Measurements from ENCODE around the gene RDH13. TPM values are rescaled to one million over a fixed set of nuclear protein-coding genes. Genes with fewer than 3 reads are reported as not detected.

RDH13 gene
- 35.3 to 39.5 TPM (median 38.4 TPM) in 3 replicates for total RNA-seq (2021)
- percentile 59 among the genes with signal in this experiment for Bru-seq, nascent RNA
- long read RNA-seq, experiment 1, transcript RDH13-223 (7 exons, 1,931 nt): major isoform, 29 of 55 reads
- long read RNA-seq, experiment 1, partial matches to known transcripts: 2 of 55 reads
- long read RNA-seq, experiment 1, other reads (novel, unspliced or antisense): 21 of 55 reads
- long read RNA-seq, experiment 2, transcript RDH13-223 (7 exons, 1,931 nt): major isoform, 8 of 12 reads
- long read RNA-seq, experiment 2, partial matches to known transcripts: 0 of 12 reads
- long read RNA-seq, experiment 2, other reads (novel, unspliced or antisense): 3 of 12 reads
- long read RNA-seq, experiment 3, transcript RDH13-223 (7 exons, 1,931 nt): major isoform, 8 of 13 reads
- long read RNA-seq, experiment 3, partial matches to known transcripts: 1 of 13 reads
- long read RNA-seq, experiment 3, other reads (novel, unspliced or antisense): 4 of 13 reads

- ATAC-seq (peak; percentile 98), DNase-seq (ENCODE audit: low spot score) (peak; percentile 99)
- POLR2A ChIA-PET: interaction anchor here (0.6 to 1.3 kb wide), 3 partner anchors 18 to 590 kb away, joined by 3 to 6 read pairs (median 3); no protein-coding TSS in a partner anchor
- H3K4me3 Mint-ChIP-seq: peak within 1 kb of the TSS; percentile 97
- H3K27ac Mint-ChIP-seq: no peak within 1 kb of the TSS
- peaks cover 19% of the 10 kb centered on the region for H3K36me3 Mint-ChIP-seq
- TF ChIP-seq CTCF (IDR thresholded peaks at IDR 0.05) (no peak), KAT7 (CRISPR knock-in tag; IDR thresholded peaks at IDR 0.05; ENCODE audit: borderline replicate concordance) (peak; percentile 5; the same call in 1 of the 2 replicates), ESRRA (CRISPR knock-in tag; IDR thresholded peaks at IDR 0.05; ENCODE audit: borderline replicate concordance) (peak; percentile 79; the same call in 1 of the 2 replicates), NFYB (CRISPR knock-in tag; conservative IDR thresholded peaks at IDR 0.05; ENCODE audit: low read depth) (peak; percentile 67), FOXP1 (CRISPR knock-in tag; IDR thresholded peaks at IDR 0.05; ENCODE audit: borderline replicate concordance) (no peak; the same call in 1 of the 2 replicates), MYBL2 (CRISPR knock-in tag; IDR thresholded peaks at IDR 0.05) (0 out of 2 replicates have a peak, but pooled peaks have one; percentile 27), SP1 (CRISPR knock-in tag; conservative IDR thresholded peaks at IDR 0.05) (peak; percentile 82), GABPB1 (CRISPR knock-in tag; IDR thresholded peaks at IDR 0.05) (no peak), E2F5 (CRISPR knock-in tag; IDR thresholded peaks at IDR 0.05) (peak; percentile 75; the same call in 1 of the 2 replicates), AR (CRISPR knock-in tag; IDR thresholded peaks at IDR 0.05) (no peak)
- peaks cover 17% of the 10 kb centered on the region for H3K4me1 Mint-ChIP-seq
- H3K27me3 Mint-ChIP-seq (ENCODE audit: low read depth): peaks cover 46% of the 10 kb centered on the region
- H3K9me3 Mint-ChIP-seq: no peaks in the 10 kb centered on the region
- CTCF ChIA-PET: interaction anchor here (0.6 to 3.2 kb wide), 12 partner anchors 24 to 389 kb away, joined by 3 to 31 read pairs (median 4); partner anchors contain the start of gene DNAAF3
Measured at GRCh38 chr19:55062735-55063491, at the start of gene RDH13. TSS of gene RDH13 (minus strand) at chr19:55063148. CDS start at chr19:55063032, 116 bp downstream.

GRCh38 chr19:55112246-55112776, 49.4 kb upstream of the RDH13 start:
- Mint-ChIP-seq H3K36me3 (peaks cover 9% of the 10 kb centered on the region), H3K9me3 (no peaks in the 10 kb centered on the region), H3K27me3 (ENCODE audit: low read depth) (no peaks in the 10 kb centered on the region), H3K4me3 (no peak overlapping the region), H3K4me1 (peaks cover 26% of the 10 kb centered on the region), H3K27ac (no peak overlapping the region)
- DNase-seq (ENCODE audit: low spot score): no peak
- CTCF ChIA-PET: interaction anchor here (1.1 to 1.2 kb wide), 2 partner anchors 9 to 18 kb away, joined by 3 to 5 read pairs; no protein-coding TSS in a partner anchor
- POLR2A ChIA-PET: no interaction called here
- ATAC-seq: no peak
- TF ChIP-seq GTF2I (CRISPR knock-in tag; conservative IDR thresholded peaks at IDR 0.05): no peak
- TF ChIP-seq CTCF (IDR thresholded peaks at IDR 0.05): no peak
- TF ChIP-seq NFE2L1 (CRISPR knock-in tag; IDR thresholded peaks at IDR 0.05): no peak
- TF ChIP-seq PRRX2 (CRISPR knock-in tag; IDR thresholded peaks at IDR 0.05): no peak
- no peak for TF ChIP-seq HMGA2 (CRISPR knock-in tag; IDR thresholded peaks at IDR 0.05)
- no peak for TF ChIP-seq ZNF232 (CRISPR knock-in tag; IDR thresholded peaks at IDR 0.05)
- TF ChIP-seq TCF7 (CRISPR knock-in tag; IDR thresholded peaks at IDR 0.05; ENCODE audit: low read depth): no peak
- no peak for TF ChIP-seq FOXK1 (CRISPR knock-in tag; IDR thresholded peaks at IDR 0.05)
- TF ChIP-seq ZNF317 (CRISPR knock-in tag; IDR thresholded peaks at IDR 0.05; ENCODE audit: borderline replicate concordance, low read depth): no peak
- TF ChIP-seq EMX1 (CRISPR knock-in tag; IDR thresholded peaks at IDR 0.05): no peak
- no peak for TF ChIP-seq ZNF671 (CRISPR knock-in tag; IDR thresholded peaks at IDR 0.05)
- no peak for TF ChIP-seq AFF4 (CRISPR knock-in tag; IDR thresholded peaks at IDR 0.05; ENCODE audit: borderline replicate concordance)
